Daoy (cell line): Measurements from ENCODE around the gene STK24. TPM values are rescaled to one million over a fixed set of nuclear protein-coding genes. Genes with fewer than 3 reads are reported as not detected.

ENCODE experiments used
- DNase-seq: peaks from one replicate; pipeline ENCODE4 v3.0.0-alpha.2; 2015; ENCODE audit warnings: low read depth
- total RNA-seq: library from RNA; depleted of rRNA; stranded (reverse); fragments of >200 nt; shearing (Covaris generic); gene quantifications from 2 replicates; pipeline ENCODE4 v1.2.3, GENCODE V29; 2014

STK24 gene
- total RNA-seq, 1 experiment from 2014 or later: 62.6 TPM

- no peak for DNase-seq
These were observed 43.0 kb downstream of the STK24 start for GRCh38 chr13:98533912-98534311.

- no peak for DNase-seq
These were observed 44.7 kb downstream of the STK24 start for GRCh38 chr13:98532254-98532653.

GRCh38 chr13:98530217-98530616, 46.7 kb downstream of the STK24 start:
- DNase-seq: no peak

GRCh38 chr13:98529171-98529570, 47.7 kb downstream of the STK24 start:
- DNase-seq: no peak

GRCh38 chr13:98528663-98529064, 48.2 kb downstream of the STK24 start:
- DNase-seq: no peak

GRCh38 chr13:98527526-98527925, 49.4 kb downstream of the STK24 start:
- no peak for DNase-seq

GRCh38 chr13:98526182-98526512, 50.8 kb downstream of the STK24 start:
- DNase-seq: no peak

GRCh38 chr13:98525456-98526181, 51.3 kb downstream of the STK24 start:
- no peak for DNase-seq

GRCh38 chr13:98524793-98525192, 52.1 kb downstream of the STK24 start:
- no peak for DNase-seq

- no peak for DNase-seq
These were observed 52.5 kb downstream of the STK24 start for GRCh38 chr13:98524391-98524790.

GRCh38 chr13:98523455-98524102, 53.3 kb downstream of the STK24 start:
- DNase-seq: no peak

GRCh38 chr13:98522371-98522770, 54.5 kb downstream of the STK24 start:
- no peak for DNase-seq

GRCh38 chr13:98521461-98522247, 55.3 kb downstream of the STK24 start:
- no peak for DNase-seq

GRCh38 chr13:98520674-98521449, 56.0 kb downstream of the STK24 start:
- DNase-seq: no peak

GRCh38 chr13:98519976-98520375, 56.9 kb downstream of the STK24 start:
- no peak for DNase-seq

- DNase-seq: no peak
These were observed 59.2 kb downstream of the STK24 start for GRCh38 chr13:98517576-98518310.

GRCh38 chr13:98515818-98516465, 61.0 kb downstream of the STK24 start:
- no peak for DNase-seq

- no peak for DNase-seq
These were observed 62.6 kb downstream of the STK24 start for GRCh38 chr13:98514288-98514687.

- DNase-seq: no peak
These were observed 63.1 kb downstream of the STK24 start for GRCh38 chr13:98513837-98514236.

- no peak for DNase-seq
These were observed 63.9 kb downstream of the STK24 start for GRCh38 chr13:98512774-98513665.
